Stimulated activated CD4-positive, alpha-beta T cell treated with anti-CD3 and anti-CD28 coated beads, Interleukin-4, amount 100 ng/mL, for 24 hours (primary cell): ENCODE results near the gene SMYD5.
A peak's percentile ranks its signal among the peaks of the same experiment; 100 is the strongest.
"Not testable (repeated sequence)": the region's sequence is repeated elsewhere in the genome, so short reads cannot be mapped to it uniquely, and the experiment has no call there.

Source experiments
- DNase-seq: peaks from one replicate; pipeline ENCODE4 v3.0.0-alpha.2; 2020

The SMYD5 gene

DNA sequence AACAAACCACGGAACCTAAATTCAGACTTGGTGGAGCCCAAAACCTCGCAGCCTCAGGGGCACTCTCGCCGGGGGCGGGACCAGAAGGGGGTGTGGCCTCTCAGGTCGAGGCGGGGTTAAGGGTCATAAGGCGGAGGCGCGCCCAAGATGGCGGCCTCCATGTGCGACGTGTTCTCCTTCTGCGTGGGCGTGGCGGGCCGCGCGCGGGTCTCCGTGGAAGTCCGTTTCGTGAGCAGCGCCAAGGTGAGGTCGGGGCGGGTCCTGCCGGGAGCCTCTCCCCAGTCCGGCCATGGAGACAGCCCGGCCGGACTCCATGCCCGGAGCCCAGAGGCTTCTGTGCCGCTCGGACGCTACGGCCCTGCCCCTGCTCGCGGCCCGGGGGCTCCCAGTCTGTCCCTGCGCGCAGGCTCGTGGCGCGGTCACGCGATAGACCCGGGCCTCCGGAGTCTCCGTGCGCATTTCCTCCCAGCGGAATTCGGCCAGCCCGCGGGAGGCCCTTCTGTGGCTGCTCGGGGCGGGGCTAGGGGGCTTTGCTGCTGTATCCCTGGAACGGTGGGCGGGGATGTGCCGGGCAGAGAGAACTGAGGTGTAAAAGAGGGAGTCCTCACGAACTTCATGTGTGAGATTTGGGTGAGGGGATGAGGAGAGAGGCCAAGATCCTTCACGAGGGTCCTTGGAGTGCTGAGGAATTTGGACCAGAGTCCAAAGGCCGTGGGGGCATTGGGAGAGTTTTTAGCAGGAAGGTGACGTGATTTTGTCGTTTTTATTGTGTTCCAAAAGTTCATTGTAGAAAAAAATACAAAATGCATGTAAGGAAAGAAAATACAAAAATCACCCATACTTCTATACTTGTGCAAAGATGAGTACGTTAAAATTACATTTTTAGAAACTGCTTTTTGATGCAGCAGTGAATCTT, at the start of gene SMYD5:
SMYD5 (plus strand) TSS at position 126 of the 916 bp plus-strand sequence; CDS start at position 148, 22 bp downstream.
- peak; percentile 93 for DNase-seq

- not testable (repeated sequence) for DNase-seq
Observed at GRCh38 chr2:73165978-73166377, 48.1 kb upstream of the SMYD5 start.

DNA sequence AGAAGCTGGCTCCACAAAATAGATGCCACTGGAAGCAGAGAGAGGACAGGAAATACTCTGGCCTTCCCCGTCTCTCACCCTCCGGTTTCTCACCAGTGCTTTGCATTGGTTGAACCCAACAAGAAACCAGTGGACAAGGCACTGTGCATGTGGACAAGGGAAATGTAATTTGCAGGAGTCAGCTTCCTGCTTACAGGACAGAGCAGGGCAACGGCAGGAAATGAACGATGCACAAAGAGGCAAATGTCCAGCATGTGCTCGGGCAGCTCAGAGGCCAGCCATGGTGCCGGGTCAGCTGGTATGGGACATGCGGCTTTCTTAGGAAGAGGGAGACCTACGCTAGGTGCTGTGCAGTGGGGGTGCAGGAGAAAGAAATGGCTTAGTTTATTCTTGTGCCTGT, 47.2 kb upstream of the SMYD5 start:
- DNase-seq = not testable (repeated sequence)

DNA sequence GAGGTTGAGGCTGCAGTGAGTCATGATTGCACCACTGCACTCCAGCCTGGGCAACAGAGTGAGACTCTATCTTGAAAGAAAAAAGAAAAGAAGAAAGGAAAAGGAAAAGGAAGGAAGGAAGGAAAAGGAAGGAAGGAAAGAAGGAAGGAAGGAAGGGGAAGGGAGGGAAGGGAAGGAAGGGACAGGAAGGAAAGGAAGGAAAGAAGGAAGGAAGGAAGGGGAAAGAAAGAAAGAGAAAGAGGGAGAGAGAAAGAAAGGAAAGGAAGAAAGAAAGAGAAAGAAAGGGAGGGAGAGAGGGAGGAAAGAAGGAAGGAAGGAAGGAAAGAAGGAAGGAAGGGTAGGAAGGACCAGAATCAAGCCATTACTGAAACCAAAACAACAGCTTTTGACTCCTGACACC, 45.7 kb upstream of the SMYD5 start:
- not testable (repeated sequence) for DNase-seq

- not testable (repeated sequence) for DNase-seq
Observed at GRCh38 chr2:73170341-73170740, 43.7 kb upstream of the SMYD5 start.

GRCh38 chr2:73172963-73173362, 41.1 kb upstream of the SMYD5 start:
- peak; percentile 76 for DNase-seq

DNA sequence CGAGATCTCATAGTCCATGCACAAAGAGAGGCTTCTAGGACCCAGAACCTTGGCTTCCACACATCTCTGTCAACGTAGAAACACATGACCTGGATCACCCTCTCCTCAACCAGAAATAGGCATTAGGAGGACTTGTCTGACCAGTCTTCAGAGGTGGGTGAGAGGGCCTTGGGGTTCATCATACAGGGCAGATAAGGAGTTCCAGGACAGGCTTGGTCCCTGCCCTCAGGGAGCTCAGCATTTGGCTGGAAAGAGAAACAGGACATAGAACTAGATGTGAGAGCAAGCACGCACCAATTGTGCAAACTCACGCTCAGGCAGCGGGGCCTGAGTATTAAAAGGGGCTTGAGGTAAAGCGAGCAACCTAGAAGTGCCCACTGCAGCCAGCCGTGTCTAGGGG, 40.3 kb upstream of the SMYD5 start:
- DNase-seq = no peak

GRCh38 chr2:73174244-73174643, 39.8 kb upstream of the SMYD5 start:
- no peak for DNase-seq

DNA sequence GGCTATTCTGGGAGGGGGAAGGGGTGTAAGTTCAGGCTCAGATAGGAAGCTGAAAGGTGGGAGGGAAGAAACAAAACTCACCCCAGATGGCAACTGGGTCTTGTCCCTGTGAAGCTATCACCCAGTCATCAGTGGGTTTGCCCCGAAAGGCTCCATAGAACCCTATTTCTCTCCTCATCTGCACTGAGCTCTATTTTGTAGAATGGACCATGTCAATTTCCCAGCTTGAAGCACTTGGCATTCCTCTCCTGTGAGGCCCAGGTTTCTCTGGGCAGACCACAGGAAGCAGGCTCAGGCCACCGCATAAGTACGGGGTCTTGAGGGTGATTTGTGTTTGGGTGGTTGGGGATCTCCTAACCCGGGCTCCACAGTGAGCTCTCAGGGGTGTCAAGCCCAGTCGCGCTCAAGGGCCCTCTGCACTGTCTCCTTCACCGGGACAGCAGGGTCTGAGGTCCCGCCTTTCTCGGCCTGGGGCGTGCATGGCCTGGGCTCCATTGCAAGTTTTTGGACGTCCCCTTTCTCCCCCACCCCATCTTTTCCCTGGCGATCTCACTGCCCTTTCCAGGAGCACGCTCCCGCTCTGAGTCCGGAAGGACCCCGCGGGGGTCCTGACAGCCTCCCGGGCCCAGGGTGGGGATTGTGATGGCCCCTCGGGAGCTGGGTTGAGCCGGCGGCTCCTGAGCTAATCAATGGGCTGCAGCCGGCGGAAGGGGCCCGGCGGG, 38.9 kb upstream of the SMYD5 start:
- DNase-seq = no peak

DNA sequence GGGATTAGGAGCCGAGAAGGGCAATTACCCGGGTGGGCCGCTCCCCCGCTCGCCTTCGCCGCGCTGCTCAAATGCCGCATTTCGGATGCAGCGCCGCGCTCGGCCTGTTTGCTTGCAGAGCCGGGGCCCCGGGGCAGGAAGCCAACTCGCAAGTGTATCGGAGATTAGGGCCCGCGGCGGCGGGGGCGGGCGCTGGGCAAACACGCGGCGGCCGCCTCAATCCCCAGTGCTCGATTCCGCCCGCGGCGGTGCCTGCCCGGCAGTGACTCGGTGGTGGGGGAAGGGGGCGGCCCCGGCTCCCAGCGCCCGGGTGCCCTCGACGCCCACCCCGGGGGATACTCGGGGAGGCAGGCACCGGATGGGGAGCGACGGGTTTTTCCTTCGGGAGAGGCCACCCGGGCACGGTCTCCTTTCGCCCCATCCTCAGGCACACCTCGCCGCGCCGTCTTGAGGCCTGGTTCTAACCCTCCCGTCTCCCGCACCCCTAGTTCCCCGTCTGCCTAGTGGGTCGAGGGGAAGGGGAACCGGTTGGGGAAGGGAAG, 38.3 kb upstream of the SMYD5 start:
- DNase-seq = peak; percentile 67

GRCh38 chr2:73176205-73176880, 37.7 kb upstream of the SMYD5 start:
- no peak for DNase-seq

- peak; percentile 89 for DNase-seq
Observed at GRCh38 chr2:73176881-73177644, 37.0 kb upstream of the SMYD5 start.

- no peak for DNase-seq
Observed at GRCh38 chr2:73177645-73178255, 36.3 kb upstream of the SMYD5 start.

- no peak for DNase-seq
Observed at GRCh38 chr2:73185965-73186364, 28.1 kb upstream of the SMYD5 start.

DNA sequence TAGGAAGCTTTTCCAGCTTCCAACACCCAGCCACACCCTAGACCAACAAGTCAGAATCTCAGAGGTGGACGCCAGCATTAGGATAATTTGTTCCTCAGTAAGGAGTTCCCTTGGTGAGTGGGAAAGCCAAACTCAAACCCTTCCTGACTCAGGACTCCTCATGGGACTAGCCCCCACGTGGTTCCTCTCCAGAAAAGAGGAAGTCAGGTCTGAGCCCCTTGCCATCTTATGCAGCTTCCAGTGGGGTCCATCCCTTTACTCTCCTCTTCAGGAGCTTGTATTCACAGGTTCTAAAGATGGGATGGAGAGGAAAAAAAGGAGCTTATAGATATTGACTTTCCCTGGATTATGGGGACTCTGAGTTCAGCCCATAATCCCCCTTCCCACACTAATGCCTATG, 26.5 kb upstream of the SMYD5 start:
- DNase-seq = no peak

- DNase-seq = no peak
Observed at GRCh38 chr2:73197579-73197978, 16.5 kb upstream of the SMYD5 start.

- not testable (repeated sequence) for DNase-seq
Observed at GRCh38 chr2:73200281-73200680, 13.8 kb upstream of the SMYD5 start.

DNA sequence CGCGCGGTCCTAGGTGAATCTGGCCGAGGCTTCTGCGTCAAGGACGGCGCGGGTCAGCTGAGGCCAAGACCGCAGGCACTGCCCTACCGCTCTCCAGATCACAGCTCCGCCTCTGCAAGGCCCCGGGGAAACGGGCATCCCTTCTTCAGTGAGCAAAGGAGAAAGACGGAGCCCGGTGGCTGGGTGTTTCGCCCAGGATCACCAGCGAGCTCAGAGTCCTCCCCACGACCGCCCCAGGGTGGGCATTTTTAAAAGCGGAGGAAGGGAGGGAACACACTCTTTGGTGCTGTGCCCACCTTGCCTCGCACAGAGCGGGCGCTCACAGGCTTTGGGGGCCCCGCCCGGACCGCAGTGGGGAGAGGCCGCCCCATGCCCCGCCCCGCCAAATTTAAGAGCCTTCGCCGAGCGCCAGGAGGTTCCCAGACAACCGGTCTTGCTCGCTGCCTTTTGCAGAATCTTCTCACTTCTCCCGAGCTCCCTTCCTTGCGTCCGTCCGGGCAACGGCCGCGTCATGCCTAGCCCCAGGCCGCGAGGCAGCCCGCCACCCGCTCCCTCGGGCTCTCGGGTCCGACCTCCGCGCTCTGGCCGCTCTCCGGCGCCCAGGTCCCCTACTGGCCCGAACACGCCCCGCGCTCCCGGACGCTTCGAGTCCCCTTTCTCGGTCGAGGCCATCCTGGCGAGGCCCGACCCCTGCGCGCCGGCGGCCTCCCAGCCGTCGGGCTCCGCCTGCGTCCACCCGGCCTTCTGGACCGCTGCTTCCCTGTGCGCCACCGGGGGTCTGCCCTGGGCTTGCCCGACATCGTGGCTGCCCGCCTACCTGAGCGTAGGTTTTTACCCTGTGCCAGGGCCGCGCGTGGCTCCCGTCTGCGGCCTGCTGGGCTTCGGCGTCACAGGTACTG, 11.6 kb upstream of the SMYD5 start, which contains the start of gene NOTO:
NOTO (plus strand) TSS at position 419 of the 899 bp plus-strand sequence; CDS start at position 512, 93 bp downstream.
- DNase-seq = no peak

DNA sequence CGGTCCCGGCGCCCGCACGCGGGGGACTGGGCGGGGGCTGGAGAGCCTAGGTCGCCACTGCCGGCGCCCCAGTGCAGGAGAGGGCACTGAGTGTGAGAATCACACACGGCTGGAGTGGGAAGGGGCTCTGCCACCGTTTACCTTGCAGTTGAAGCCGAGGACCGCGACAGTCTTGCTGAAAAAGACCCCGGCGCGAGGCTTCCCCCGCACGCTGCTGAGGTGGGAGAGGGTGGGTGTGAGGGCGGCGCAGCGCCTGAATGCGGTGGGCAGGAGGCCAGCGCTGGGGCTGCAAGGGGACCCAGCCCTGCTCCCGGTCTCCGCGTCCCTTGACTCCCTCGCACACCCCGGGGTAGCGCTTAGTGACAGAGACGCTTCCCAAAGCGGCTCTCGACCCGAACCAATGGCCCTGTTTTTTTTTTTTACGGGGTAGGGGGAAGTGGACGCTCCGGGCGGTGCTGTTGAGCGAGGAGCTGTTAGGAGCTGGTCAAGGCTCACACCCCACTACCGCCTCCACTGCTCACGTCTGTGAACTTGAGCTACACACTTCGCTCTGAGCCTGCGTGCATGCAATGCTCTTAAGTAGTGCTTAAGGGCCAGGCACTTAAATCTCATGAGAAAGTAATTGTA, 10.9 kb upstream of the SMYD5 start:
- no peak for DNase-seq

- DNase-seq = no peak
Observed at GRCh38 chr2:73205611-73206010, 8.4 kb upstream of the SMYD5 start.
